Measurements from ENCODE around the gene DUS4L.

DNA sequence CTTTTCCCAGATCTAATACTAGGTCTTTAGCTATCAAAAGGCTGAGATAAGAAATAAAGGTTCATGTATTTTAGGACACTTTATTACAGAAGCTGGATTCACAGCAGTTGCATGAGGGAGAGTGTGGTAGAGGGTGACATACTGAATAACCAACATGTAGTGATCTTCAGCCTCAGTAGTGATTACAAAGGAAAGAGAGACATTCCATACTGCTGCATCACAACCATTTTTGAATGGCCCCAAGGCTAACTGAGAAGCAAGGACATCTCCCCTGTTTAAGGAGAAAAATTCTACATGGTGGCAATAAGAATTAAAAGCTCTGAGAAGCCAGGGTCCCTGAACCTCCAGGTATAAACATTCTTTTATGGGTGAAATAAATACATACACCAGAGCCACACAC lies 35.3 kb upstream of the DUS4L start:
- TF ChIP-seq, protein P1, sequence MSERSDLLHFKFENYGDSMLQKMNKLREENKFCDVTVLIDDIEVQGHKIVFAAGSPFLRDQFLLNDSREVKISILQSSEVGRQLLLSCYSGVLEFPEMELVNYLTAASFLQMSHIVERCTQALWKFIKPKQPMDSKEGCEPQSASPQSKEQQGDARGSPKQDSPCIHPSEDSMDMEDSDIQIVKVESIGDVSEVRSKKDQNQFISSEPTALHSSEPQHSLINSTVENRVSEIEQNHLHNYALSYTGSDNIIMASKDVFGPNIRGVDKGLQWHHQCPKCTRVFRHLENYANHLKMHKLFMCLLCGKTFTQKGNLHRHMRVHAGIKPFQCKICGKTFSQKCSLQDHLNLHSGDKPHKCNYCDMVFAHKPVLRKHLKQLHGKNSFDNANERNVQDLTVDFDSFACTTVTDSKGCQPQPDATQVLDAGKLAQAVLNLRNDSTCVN (tag by site-specific recombination; optimal IDR thresholded peaks at IDR 0.05) = no peak
- TF ChIP-seq, protein P2, sequence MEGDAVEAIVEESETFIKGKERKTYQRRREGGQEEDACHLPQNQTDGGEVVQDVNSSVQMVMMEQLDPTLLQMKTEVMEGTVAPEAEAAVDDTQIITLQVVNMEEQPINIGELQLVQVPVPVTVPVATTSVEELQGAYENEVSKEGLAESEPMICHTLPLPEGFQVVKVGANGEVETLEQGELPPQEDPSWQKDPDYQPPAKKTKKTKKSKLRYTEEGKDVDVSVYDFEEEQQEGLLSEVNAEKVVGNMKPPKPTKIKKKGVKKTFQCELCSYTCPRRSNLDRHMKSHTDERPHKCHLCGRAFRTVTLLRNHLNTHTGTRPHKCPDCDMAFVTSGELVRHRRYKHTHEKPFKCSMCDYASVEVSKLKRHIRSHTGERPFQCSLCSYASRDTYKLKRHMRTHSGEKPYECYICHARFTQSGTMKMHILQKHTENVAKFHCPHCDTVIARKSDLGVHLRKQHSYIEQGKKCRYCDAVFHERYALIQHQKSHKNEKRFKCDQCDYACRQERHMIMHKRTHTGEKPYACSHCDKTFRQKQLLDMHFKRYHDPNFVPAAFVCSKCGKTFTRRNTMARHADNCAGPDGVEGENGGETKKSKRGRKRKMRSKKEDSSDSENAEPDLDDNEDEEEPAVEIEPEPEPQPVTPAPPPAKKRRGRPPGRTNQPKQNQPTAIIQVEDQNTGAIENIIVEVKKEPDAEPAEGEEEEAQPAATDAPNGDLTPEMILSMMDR (tag by site-specific recombination; IDR thresholded peaks at IDR 0.05) = no peak
- TF ChIP-seq, protein P3, sequence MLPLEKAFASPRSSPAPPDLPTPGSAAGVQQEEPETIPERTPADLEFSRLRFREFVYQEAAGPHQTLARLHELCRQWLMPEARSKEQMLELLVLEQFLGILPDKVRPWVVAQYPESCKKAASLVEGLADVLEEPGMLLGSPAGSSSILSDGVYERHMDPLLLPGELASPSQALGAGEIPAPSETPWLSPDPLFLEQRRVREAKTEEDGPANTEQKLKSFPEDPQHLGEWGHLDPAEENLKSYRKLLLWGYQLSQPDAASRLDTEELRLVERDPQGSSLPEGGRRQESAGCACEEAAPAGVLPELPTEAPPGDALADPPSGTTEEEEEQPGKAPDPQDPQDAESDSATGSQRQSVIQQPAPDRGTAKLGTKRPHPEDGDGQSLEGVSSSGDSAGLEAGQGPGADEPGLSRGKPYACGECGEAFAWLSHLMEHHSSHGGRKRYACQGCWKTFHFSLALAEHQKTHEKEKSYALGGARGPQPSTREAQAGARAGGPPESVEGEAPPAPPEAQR (tag by site-specific recombination; IDR thresholded peaks at IDR 0.05) = no peak
- no peak for TF ChIP-seq BCL11A (tag by site-specific recombination; IDR thresholded peaks at IDR 0.05; ENCODE audit: low read depth)
- TF ChIP-seq, protein P4, sequence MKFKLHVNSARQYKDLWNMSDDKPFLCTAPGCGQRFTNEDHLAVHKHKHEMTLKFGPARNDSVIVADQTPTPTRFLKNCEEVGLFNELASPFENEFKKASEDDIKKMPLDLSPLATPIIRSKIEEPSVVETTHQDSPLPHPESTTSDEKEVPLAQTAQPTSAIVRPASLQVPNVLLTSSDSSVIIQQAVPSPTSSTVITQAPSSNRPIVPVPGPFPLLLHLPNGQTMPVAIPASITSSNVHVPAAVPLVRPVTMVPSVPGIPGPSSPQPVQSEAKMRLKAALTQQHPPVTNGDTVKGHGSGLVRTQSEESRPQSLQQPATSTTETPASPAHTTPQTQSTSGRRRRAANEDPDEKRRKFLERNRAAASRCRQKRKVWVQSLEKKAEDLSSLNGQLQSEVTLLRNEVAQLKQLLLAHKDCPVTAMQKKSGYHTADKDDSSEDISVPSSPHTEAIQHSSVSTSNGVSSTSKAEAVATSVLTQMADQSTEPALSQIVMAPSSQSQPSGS (tag by site-specific recombination; IDR thresholded peaks at IDR 0.05; ENCODE audit: low read depth) = no peak
- no peak for TF ChIP-seq ZBTB1 (tag by site-specific recombination; IDR thresholded peaks at IDR 0.05)
- TF ChIP-seq ZXDB (tag by site-specific recombination; IDR thresholded peaks at IDR 0.05) = no peak
- no peak for TF ChIP-seq ZNF664 (tag by site-specific recombination; IDR thresholded peaks at IDR 0.05)
- no peak for TF ChIP-seq ZNF10 (tag by site-specific recombination; IDR thresholded peaks at IDR 0.05)
